SK-N-SH (cell line): Measurements from ENCODE around the gene NAT8L. TPM values are rescaled to one million over a fixed set of nuclear protein-coding genes. Genes with fewer than 3 reads are reported as not detected.

Source experiments
- CTCF ChIA-PET: fragments of 300-600, 350-600 bp; formaldehyde crosslinking; extraction: SDS; loops from one replicate; lab custom pipeline; 2021; lab: Yijun Ruan, JAX
- POLR2A ChIA-PET: fragments of 350-600 bp; sonication (Branson Sonifier 250); formaldehyde crosslinking; extraction: SDS; loops from one replicate; lab custom pipeline; 2020; ENCODE audit warnings: antibody characterized with exemption, inconsistent platforms; lab: Yijun Ruan, JAX
- DNase-seq: peaks from one replicate; pipeline ENCODE4 v3.0.0; 2012
- H2AFZ ChIP-seq: fragments of 200-600 bp; sonication (generic); 2 replicates; pipeline ENCODE4 v1.8.1; 2016; ENCODE audit warnings: antibody characterized with exemption, mild to moderate bottlenecking, low read depth
- H3F3A ChIP-seq: fragments of 200-600 bp; sonication (generic); replicated peaks from 2 replicates; pipeline ENCODE3; 2016; ENCODE audit warnings: antibody characterized with exemption, mild to moderate bottlenecking; ENCODE audit not compliant: insufficient read depth
- H3K27ac ChIP-seq, 2 experiments: fragments of 200-500 bp in 1 of 2; fragments of 200-600 bp in 1 of 2; sonication (Bioruptor generic) in 1 of 2; sonication (generic), shearing (Covaris generic) in 1 of 2; 2 replicates each; pipeline versions ENCODE4 v1.5.1 to v1.6.1; 2014 to 2016; ENCODE audit warnings: low read depth in 2 of 2, inconsistent platforms in 1 of 2, low read length in 1 of 2, mild to moderate bottlenecking in 1 of 2, mixed read lengths in 1 of 2
- H3K27me3 ChIP-seq: fragments of 200-600 bp; sonication (generic), shearing (Covaris generic); 2 replicates; pipeline ENCODE4 v1.6.1; 2016; ENCODE audit warnings: mixed run types; ENCODE audit not compliant: insufficient read depth
- H3K36me3 ChIP-seq, 2 experiments: fragments of 200-500 bp in 1 of 2; fragments of 200-600 bp in 1 of 2; sonication (Bioruptor generic) in 1 of 2; sonication (generic) in 1 of 2; replicated peaks in 1 of 2; 2 replicates each; pipeline versions ENCODE3 to v1.5.1; 2014 to 2016; ENCODE audit warnings: low read length in 1 of 2, mild to moderate bottlenecking in 1 of 2; ENCODE audit not compliant: insufficient read depth in 2 of 2, control insufficient read depth in 1 of 2
- H3K4me1 ChIP-seq, 2 experiments: fragments of 200-500 bp in 1 of 2; fragments of 200-600 bp in 1 of 2; sonication (Bioruptor generic) in 1 of 2; sonication (generic), shearing (Covaris generic) in 1 of 2; 2 replicates each; pipeline versions ENCODE4 v1.5.1 to v1.6.1; 2014 to 2016; ENCODE audit warnings: low read depth in 1 of 2, low read length in 1 of 2, mixed run types in 1 of 2; ENCODE audit not compliant: insufficient read depth in 2 of 2, control insufficient read depth in 1 of 2
- H3K4me2 ChIP-seq: fragments of 200-600 bp; sonication (generic), shearing (Covaris generic); 2 replicates; pipeline ENCODE4 v1.6.1; 2017; ENCODE audit warnings: mixed run types
- H3K4me3 ChIP-seq, 2 experiments: fragments of 200-500 bp in 1 of 2; fragments of 200-600 bp in 1 of 2; sonication (Bioruptor generic) in 1 of 2; sonication (generic), shearing (Covaris generic) in 1 of 2; 2 replicates each; pipeline versions ENCODE4 v1.5.1 to v1.8.1; 2014 to 2016; ENCODE audit warnings: low read depth in 2 of 2, inconsistent platforms in 1 of 2, low read length in 1 of 2, mild to moderate bottlenecking in 1 of 2, mixed read lengths in 1 of 2, moderate library complexity in 1 of 2
- H3K79me2 ChIP-seq: fragments of 200-600 bp; sonication (generic); 2 replicates; pipeline ENCODE4 v1.8.1; 2017; ENCODE audit warnings: mild to moderate bottlenecking; ENCODE audit not compliant: insufficient read depth
- H3K9ac ChIP-seq: fragments of 200-600 bp; sonication (generic); 2 replicates; pipeline ENCODE4 v1.6.1; 2017; ENCODE audit warnings: mixed run types
- H3K9me2 ChIP-seq: fragments of 200-600 bp; sonication (generic); 2 replicates; pipeline ENCODE4 v1.6.1; 2017; ENCODE audit warnings: mixed run types
- H3K9me3 ChIP-seq: fragments of 200-600 bp; sonication (generic); 2 replicates; pipeline ENCODE4 v1.6.1; 2017; ENCODE audit warnings: mixed run types, mild to moderate bottlenecking, moderate library complexity
- H4K20me1 ChIP-seq: fragments of 200-600 bp; sonication (generic); 2 replicates; pipeline ENCODE4 v1.6.1; 2017; ENCODE audit warnings: mild to moderate bottlenecking, mixed run types; ENCODE audit not compliant: insufficient read depth
- CHD2 ChIP-seq: fragments of 150-350 bp; IDR thresholded peaks from 2 replicates; pipeline ENCODE4 v1.6.1; 2018; ENCODE audit warnings: low read length; ENCODE audit not compliant: partially characterized antibody
- ELF1 ChIP-seq: IDR thresholded peaks from 2 replicates; pipeline ENCODE4 v1.4.0; 2012
- EP300 ChIP-seq, 2 experiments: IDR thresholded peaks; 2 replicates each; pipeline versions ENCODE4 v1.4.0 to v1.6.1; 2012; ENCODE audit warnings: borderline replicate concordance in 1 of 2, low read depth in 1 of 2, low read length in 1 of 2
- FOSL2 ChIP-seq: IDR thresholded peaks from 2 replicates; pipeline ENCODE4 v1.4.0; 2012; ENCODE audit warnings: low read depth, mild to moderate bottlenecking, moderate library complexity, borderline replicate concordance
- FOXM1 ChIP-seq: IDR thresholded peaks from 2 replicates; pipeline ENCODE4 v1.4.0; 2012; ENCODE audit warnings: low read depth, mild to moderate bottlenecking
- GATA2 ChIP-seq: sonication (generic); formaldehyde crosslinking; IDR thresholded peaks from 2 replicates; pipeline ENCODE4 v1.5.0; 2020; ENCODE audit warnings: mild to moderate bottlenecking, missing genetic modification reagents
- MEF2A ChIP-seq: IDR thresholded peaks from 2 replicates; pipeline ENCODE4 v1.4.0; 2012; ENCODE audit warnings: low read depth, borderline replicate concordance
- MXI1 ChIP-seq: IDR thresholded peaks from 2 replicates; pipeline ENCODE4 v1.6.1; 2012; ENCODE audit warnings: mild to moderate bottlenecking, low read depth, low read length, improper control_type of control experiment
- NFIC ChIP-seq: IDR thresholded peaks from 2 replicates; pipeline ENCODE4 v1.4.0; 2012; ENCODE audit warnings: borderline replicate concordance
- NRF1 ChIP-seq: IDR thresholded peaks from 2 replicates; pipeline ENCODE4 v1.6.1; 2012; ENCODE audit warnings: low read depth, mild to moderate bottlenecking, low read length
- RXRA ChIP-seq: IDR thresholded peaks from 2 replicates; pipeline ENCODE4 v1.4.0; 2012; ENCODE audit warnings: low read depth, mild to moderate bottlenecking, borderline replicate concordance
- SMC3 ChIP-seq: IDR thresholded peaks from 2 replicates; pipeline ENCODE4 v1.6.1; 2012; ENCODE audit warnings: low read depth, low read length, improper control_type of control experiment
- TCF12 ChIP-seq: IDR thresholded peaks from 2 replicates; pipeline ENCODE4 v1.4.0; 2012
- TEAD4 ChIP-seq: IDR thresholded peaks from 2 replicates; pipeline ENCODE4 v1.4.0; 2012; ENCODE audit warnings: mild to moderate bottlenecking, borderline replicate concordance; ENCODE audit not compliant: insufficient read depth
- WGBS: methylation state at CpG from one replicate; pipeline ENCODE4 v1.1.6; 2017; ENCODE audit warnings: low lambda C conversion rate; 5-methylcytosine and 5-hydroxymethylcytosine counted together
- polyA plus RNA-seq, 3 experiments: library from polyadenylated mRNA; depleted of rRNA; stranded (reverse); fragments of >200 nt; gene quantifications; 2 replicates each; pipeline ENCODE4 v1.2.3, GENCODE V29; 2012
- TF ChIP-seq, protein P1 (sequence below): IDR thresholded peaks from 2 replicates; pipeline ENCODE4 v1.6.1; 2012; ENCODE audit warnings: mild to moderate bottlenecking, low read depth, low read length, moderate library complexity
- TF ChIP-seq, protein P2 (sequence below): fragments of 200-600 bp; sonication (generic); IDR thresholded peaks from 2 replicates; pipeline ENCODE4 v1.6.1; 2017; ENCODE audit warnings: antibody characterized with exemption, mild to moderate bottlenecking, moderate library complexity
- TF ChIP-seq, protein P3 (sequence below): fragments of 150-350 bp; IDR thresholded peaks from 2 replicates; pipeline ENCODE4 v1.6.1; 2016; ENCODE audit warnings: mild to moderate bottlenecking, low read depth, low read length
- TF ChIP-seq, protein P4 (sequence below): IDR thresholded peaks from 2 replicates; pipeline ENCODE4; 2012

NAT8L gene
- polyA plus RNA-seq, 1 of the 3 experiments (the other 2 are of a cell fraction): 0.43 TPM

DNA sequence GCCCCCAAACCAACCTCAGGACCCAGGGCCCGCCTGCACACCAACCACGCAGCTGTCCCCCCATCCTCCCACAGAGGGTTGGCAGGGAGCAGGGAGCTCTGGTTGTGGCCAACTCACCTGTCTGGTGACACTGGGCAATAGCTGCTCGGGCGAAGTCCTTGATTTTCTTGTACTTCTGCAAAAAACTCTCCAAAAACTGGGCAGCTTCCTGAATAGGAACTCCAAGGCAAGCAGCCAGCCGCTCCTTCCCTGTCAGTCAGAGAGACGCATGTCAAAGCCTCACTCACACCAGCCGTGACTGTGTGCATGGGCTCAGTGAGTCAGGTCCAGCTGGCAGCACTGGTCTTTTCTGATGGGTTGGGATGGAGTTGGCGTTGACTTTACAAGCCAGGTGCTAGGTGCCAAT lies 26.4 kb downstream of the NAT8L start (continued):
- TF ChIP-seq GATA2 (CRISPR knock-in tag): no peak
- TF ChIP-seq TEAD4: no peak
- no peak for TF ChIP-seq TCF12
- TF ChIP-seq SMC3: no peak
- TF ChIP-seq MXI1: no peak

DNA sequence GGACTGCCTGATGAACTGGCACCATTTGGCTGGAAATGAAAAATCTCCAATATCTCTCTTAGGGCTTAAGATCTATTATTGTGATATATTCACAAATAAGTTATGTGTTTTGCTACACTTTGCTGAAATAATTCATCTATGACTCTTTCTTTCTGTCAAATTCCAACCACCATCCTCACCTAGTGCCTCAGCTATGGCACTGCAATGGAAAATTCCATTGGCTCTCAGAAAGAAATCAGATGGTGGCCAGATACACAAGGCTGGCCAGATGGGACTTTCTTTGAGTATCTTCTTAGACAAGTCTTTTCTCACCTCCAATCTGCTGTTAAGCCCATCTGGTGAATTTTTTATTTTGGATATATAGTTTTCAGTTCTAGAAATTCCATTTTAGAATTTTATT lies 28.0 kb downstream of the NAT8L start:
- H3K4me2 ChIP-seq: no peak overlapping the region
- no peaks in the 10 kb centered on the region for H4K20me1 ChIP-seq
- no peak overlapping the region for H3K9ac ChIP-seq
- CTCF ChIA-PET: interaction anchor here (0.6 kb wide), 1 partner anchor 539 kb away, joined by 3 read pairs; no protein-coding TSS in a partner anchor
- no peaks in the 10 kb centered on the region for H3K36me3 ChIP-seq
- H3K9me2 ChIP-seq: no peaks in the 10 kb centered on the region
- DNase-seq: no peak
- H3K4me1 ChIP-seq: no peaks in the 10 kb centered on the region
- H3K27me3 ChIP-seq: no peaks in the 10 kb centered on the region
- no peak for TF ChIP-seq ELF1
- TF ChIP-seq FOSL2: no peak
- TF ChIP-seq NRF1: no peak
- TF ChIP-seq CHD2: no peak
- TF ChIP-seq NFIC: no peak
- no peak for TF ChIP-seq EP300 (IDR thresholded peaks at IDR 0.05; ENCODE audit: borderline replicate concordance in 1 of 2, low read depth in 1 of 2, low read length in 1 of 2)
- TF ChIP-seq MEF2A: no peak
- TF ChIP-seq, protein P1, sequence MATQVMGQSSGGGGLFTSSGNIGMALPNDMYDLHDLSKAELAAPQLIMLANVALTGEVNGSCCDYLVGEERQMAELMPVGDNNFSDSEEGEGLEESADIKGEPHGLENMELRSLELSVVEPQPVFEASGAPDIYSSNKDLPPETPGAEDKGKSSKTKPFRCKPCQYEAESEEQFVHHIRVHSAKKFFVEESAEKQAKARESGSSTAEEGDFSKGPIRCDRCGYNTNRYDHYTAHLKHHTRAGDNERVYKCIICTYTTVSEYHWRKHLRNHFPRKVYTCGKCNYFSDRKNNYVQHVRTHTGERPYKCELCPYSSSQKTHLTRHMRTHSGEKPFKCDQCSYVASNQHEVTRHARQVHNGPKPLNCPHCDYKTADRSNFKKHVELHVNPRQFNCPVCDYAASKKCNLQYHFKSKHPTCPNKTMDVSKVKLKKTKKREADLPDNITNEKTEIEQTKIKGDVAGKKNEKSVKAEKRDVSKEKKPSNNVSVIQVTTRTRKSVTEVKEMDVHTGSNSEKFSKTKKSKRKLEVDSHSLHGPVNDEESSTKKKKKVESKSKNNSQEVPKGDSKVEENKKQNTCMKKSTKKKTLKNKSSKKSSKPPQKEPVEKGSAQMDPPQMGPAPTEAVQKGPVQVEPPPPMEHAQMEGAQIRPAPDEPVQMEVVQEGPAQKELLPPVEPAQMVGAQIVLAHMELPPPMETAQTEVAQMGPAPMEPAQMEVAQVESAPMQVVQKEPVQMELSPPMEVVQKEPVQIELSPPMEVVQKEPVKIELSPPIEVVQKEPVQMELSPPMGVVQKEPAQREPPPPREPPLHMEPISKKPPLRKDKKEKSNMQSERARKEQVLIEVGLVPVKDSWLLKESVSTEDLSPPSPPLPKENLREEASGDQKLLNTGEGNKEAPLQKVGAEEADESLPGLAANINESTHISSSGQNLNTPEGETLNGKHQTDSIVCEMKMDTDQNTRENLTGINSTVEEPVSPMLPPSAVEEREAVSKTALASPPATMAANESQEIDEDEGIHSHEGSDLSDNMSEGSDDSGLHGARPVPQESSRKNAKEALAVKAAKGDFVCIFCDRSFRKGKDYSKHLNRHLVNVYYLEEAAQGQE: no peak
- no peak overlapping the region for H2AFZ ChIP-seq
- H3K79me2 ChIP-seq: no peaks in the 10 kb centered on the region
- H3K9me3 ChIP-seq: no peaks in the 10 kb centered on the region
- H3F3A ChIP-seq: no peaks in the 10 kb centered on the region
- H3K27ac ChIP-seq: no peak overlapping the region
- POLR2A ChIA-PET: no interaction called here
- no peak overlapping the region for H3K4me3 ChIP-seq

DNA sequence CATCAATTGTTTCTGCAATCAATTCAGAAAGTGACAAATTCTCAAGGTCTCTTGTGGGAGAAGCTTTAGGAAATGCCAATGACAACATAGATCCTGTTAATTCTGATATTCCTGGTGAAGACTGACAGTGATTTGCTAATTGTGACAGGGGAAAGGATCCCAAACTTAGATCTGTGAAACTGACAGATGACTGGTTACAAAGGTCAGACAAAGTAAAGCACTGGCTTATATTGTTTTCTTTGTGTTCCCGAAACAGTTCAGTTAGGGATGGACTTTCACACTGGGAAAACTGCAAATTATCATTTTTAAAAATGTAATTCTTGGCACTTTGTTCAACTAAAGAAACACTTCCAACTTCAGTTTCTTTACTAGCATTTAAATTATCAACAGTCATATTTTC lies 30.1 kb downstream of the NAT8L start:
- Histone ChIP-seq H3F3A (no peaks in the 10 kb centered on the region), H3K27ac (no peak overlapping the region), H3K9me2 (no peaks in the 10 kb centered on the region), H3K79me2 (no peaks in the 10 kb centered on the region), H3K9ac (no peak overlapping the region), H3K9me3 (no peaks in the 10 kb centered on the region), H3K36me3 (no peaks in the 10 kb centered on the region), H2AFZ (no peak overlapping the region), H3K27me3 (no peaks in the 10 kb centered on the region), H3K4me1 (no peaks in the 10 kb centered on the region), H4K20me1 (no peaks in the 10 kb centered on the region), H3K4me2 (no peak overlapping the region), H3K4me3 (no peak overlapping the region)
- CTCF ChIA-PET: interaction anchor here (1.0 kb wide), 1 partner anchor 168 kb away, joined by 3 read pairs; no protein-coding TSS in a partner anchor
- TF ChIP-seq EP300 (IDR thresholded peaks at IDR 0.05; ENCODE audit: borderline replicate concordance in 1 of 2, low read depth in 1 of 2, low read length in 1 of 2): no peak
- TF ChIP-seq RXRA: no peak
- TF ChIP-seq, protein P2, sequence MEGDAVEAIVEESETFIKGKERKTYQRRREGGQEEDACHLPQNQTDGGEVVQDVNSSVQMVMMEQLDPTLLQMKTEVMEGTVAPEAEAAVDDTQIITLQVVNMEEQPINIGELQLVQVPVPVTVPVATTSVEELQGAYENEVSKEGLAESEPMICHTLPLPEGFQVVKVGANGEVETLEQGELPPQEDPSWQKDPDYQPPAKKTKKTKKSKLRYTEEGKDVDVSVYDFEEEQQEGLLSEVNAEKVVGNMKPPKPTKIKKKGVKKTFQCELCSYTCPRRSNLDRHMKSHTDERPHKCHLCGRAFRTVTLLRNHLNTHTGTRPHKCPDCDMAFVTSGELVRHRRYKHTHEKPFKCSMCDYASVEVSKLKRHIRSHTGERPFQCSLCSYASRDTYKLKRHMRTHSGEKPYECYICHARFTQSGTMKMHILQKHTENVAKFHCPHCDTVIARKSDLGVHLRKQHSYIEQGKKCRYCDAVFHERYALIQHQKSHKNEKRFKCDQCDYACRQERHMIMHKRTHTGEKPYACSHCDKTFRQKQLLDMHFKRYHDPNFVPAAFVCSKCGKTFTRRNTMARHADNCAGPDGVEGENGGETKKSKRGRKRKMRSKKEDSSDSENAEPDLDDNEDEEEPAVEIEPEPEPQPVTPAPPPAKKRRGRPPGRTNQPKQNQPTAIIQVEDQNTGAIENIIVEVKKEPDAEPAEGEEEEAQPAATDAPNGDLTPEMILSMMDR: no peak
- TF ChIP-seq FOXM1: no peak
- TF ChIP-seq, protein P3, sequence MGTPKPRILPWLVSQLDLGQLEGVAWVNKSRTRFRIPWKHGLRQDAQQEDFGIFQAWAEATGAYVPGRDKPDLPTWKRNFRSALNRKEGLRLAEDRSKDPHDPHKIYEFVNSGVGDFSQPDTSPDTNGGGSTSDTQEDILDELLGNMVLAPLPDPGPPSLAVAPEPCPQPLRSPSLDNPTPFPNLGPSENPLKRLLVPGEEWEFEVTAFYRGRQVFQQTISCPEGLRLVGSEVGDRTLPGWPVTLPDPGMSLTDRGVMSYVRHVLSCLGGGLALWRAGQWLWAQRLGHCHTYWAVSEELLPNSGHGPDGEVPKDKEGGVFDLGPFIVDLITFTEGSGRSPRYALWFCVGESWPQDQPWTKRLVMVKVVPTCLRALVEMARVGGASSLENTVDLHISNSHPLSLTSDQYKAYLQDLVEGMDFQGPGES: no peak
- no peak for TF ChIP-seq NRF1
- TF ChIP-seq, protein P4, sequence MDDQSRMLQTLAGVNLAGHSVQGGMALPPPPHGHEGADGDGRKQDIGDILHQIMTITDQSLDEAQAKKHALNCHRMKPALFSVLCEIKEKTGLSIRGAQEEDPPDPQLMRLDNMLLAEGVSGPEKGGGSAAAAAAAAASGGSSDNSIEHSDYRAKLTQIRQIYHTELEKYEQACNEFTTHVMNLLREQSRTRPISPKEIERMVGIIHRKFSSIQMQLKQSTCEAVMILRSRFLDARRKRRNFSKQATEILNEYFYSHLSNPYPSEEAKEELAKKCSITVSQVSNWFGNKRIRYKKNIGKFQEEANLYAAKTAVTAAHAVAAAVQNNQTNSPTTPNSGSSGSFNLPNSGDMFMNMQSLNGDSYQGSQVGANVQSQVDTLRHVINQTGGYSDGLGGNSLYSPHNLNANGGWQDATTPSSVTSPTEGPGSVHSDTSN: no peak
- no peak for DNase-seq
- 71% methylated on average over 1 of the region's 1 CpG for WGBS
- POLR2A ChIA-PET: no interaction called here
